K562 (cell line): ENCODE data around the gene DDAH2. TPM values are rescaled to one million over a fixed set of nuclear protein-coding genes. Genes with fewer than 3 reads are reported as not detected.
A peak's percentile ranks its signal among the peaks of the same experiment; 100 is the strongest.

ENCODE experiments used
- COPS2 ChIP-seq: fragments of 450-650 bp; conservative IDR thresholded peaks from 2 replicates; pipeline ENCODE4 v1.6.1; 2016; ENCODE audit warnings: mild to moderate bottlenecking, moderate library complexity
- HDAC1 ChIP-seq, 2 experiments: fragments of 450-650 bp; IDR thresholded peaks; 2 replicates each; pipeline ENCODE4 v1.6.1; 2016 to 2017; ENCODE audit warnings: inconsistent platforms in 1 of 2, mild to moderate bottlenecking in 1 of 2, moderate library complexity in 1 of 2
- HNRNPUL1 ChIP-seq: fragments of 200-400 bp; formaldehyde crosslinking; IDR thresholded peaks from 2 replicates; pipeline ENCODE4 v1.6.1; 2017; ENCODE audit warnings: low read length
- PCBP1 ChIP-seq: fragments of 200-400 bp; formaldehyde crosslinking; IDR thresholded peaks from 2 replicates; pipeline ENCODE4 v1.6.1; 2018; ENCODE audit warnings: mild to moderate bottlenecking, low read depth, low read length; ENCODE audit not compliant: poor library complexity, severe bottlenecking
- PHF20 ChIP-seq: fragments of 450-650 bp; IDR thresholded peaks from 2 replicates; pipeline ENCODE4 v1.6.1; 2018; ENCODE audit not compliant: partially characterized antibody
- POLR2A ChIP-seq: fragments of 450-650 bp; conservative IDR thresholded peaks from 2 replicates; pipeline ENCODE4 v1.6.1; 2016
- RBM22 ChIP-seq: fragments of 200-400 bp; formaldehyde crosslinking; IDR thresholded peaks from 2 replicates; pipeline ENCODE4 v1.6.1; 2018; ENCODE audit warnings: low read length, low read depth; ENCODE audit not compliant: poor library complexity, severe bottlenecking
- SIN3B ChIP-seq: fragments of 450-650 bp; IDR thresholded peaks from 2 replicates; pipeline ENCODE4 v1.6.1; 2017; ENCODE audit warnings: low read depth, mild to moderate bottlenecking, moderate library complexity
- SMAD3 ChIP-seq: fragments of 450-650 bp; formaldehyde crosslinking; conservative IDR thresholded peaks from 2 replicates; pipeline ENCODE4 v1.4.0; 2020; ENCODE audit warnings: mild to moderate bottlenecking
- TAL1 ChIP-seq: fragments of 450-650 bp; IDR thresholded peaks from 2 replicates; pipeline ENCODE4 v1.6.1; 2016; ENCODE audit warnings: mild to moderate bottlenecking
- TCF3 ChIP-seq: sonication (generic); formaldehyde crosslinking; IDR thresholded peaks from 2 replicates; pipeline ENCODE4 v1.4.0; 2020; ENCODE audit warnings: mild to moderate bottlenecking, missing genetic modification reagents
- TFAM ChIP-seq: fragments of 250-450 bp; sonication (Bioruptor Pico); conservative IDR thresholded peaks from 2 replicates; pipeline ENCODE4 v1.5.0; 2021; ENCODE audit warnings: mild to moderate bottlenecking, moderate library complexity
- ZNF184 ChIP-seq: sonication (generic); formaldehyde crosslinking; IDR thresholded peaks from 2 replicates; pipeline ENCODE4 v1.5.0; 2020; ENCODE audit warnings: missing genetic modification reagents
- ZNF3 ChIP-seq: fragments of 250-450 bp; sonication (Bioruptor Pico); IDR thresholded peaks from 2 replicates; pipeline ENCODE4 v1.5.0; 2021; ENCODE audit warnings: mild to moderate bottlenecking, moderate library complexity
- ZNF408 ChIP-seq: fragments of 250-450 bp; sonication (Bioruptor Pico); IDR thresholded peaks from 2 replicates; pipeline ENCODE4 v1.4.0; 2020; ENCODE audit warnings: low read depth, mild to moderate bottlenecking, moderate library complexity
- ZNF511 ChIP-seq: sonication (generic); formaldehyde crosslinking; IDR thresholded peaks from 2 replicates; pipeline ENCODE4 v1.8.0; 2022; ENCODE audit warnings: mild to moderate bottlenecking, missing genetic modification reagents
- ZNF75A ChIP-seq: fragments of 450-650 bp; formaldehyde crosslinking; IDR thresholded peaks from 2 replicates; pipeline ENCODE4 v1.4.0; 2020; ENCODE audit warnings: mild to moderate bottlenecking
- ZNF764 ChIP-seq: fragments of 250-450 bp; sonication (Bioruptor Pico); IDR thresholded peaks from 2 replicates; pipeline ENCODE4 v1.4.0; 2020; ENCODE audit warnings: low read depth, mild to moderate bottlenecking, moderate library complexity
- polyA plus RNA-seq, 8 experiments: library from polyadenylated mRNA; depleted of rRNA in 4 of 8; stranded (reverse) in 5 of 8; unstranded in 3 of 8; fragments of >200 nt; fragmentation: Nextera tagmentation in 2 of 8; fragmentation: Illumina TruSeq in 1 of 8; extraction: Ambion mirVana in 2 of 8; extraction: Trizol in 1 of 8; gene quantifications; 2 replicates each; pipeline versions ENCODE4 v1.2.1 to v1.2.3, GENCODE V29; 2011 to 2014; ENCODE audit warnings: inconsistent platforms in 1 of 8, missing spikeins in 1 of 8
- total RNA-seq, 7 experiments: library from RNA; depleted of rRNA in 6 of 7; stranded (reverse); fragments of >200 nt in 6 of 7; fragmentation: Illumina TruSeq in 2 of 7; extraction: Trizol in 2 of 7; gene quantifications; 2 replicates each; pipeline versions ENCODE4 v1.2.1 to v1.2.3, GENCODE V29; 2011 to 2021; ENCODE audit warnings: low replicate concordance in 1 of 7
- TF ChIP-seq, protein P1 (sequence below): fragments of 450-650 bp; IDR thresholded peaks from 2 replicates; pipeline ENCODE4 v1.7.0; 2016; ENCODE audit warnings: borderline replicate concordance
- TF ChIP-seq, protein P2 (sequence below): fragments of 250-450 bp; sonication (Bioruptor Pico); IDR thresholded peaks from 2 replicates; pipeline ENCODE4 v1.4.0; 2020; ENCODE audit warnings: mild to moderate bottlenecking
- TF ChIP-seq, protein P3 (sequence below), 2 experiments: fragments of 200-800 bp in 1 of 2; sonication (Bioruptor generic) in 1 of 2; sonication (generic) in 1 of 2; formaldehyde crosslinking in 1 of 2; IDR thresholded peaks in 1 of 2; conservative IDR thresholded peaks in 1 of 2; 2 replicates each; pipeline versions ENCODE4 v1.5.0 to v1.6.1; 2016 to 2020; ENCODE audit warnings: missing compliant biosample characterization in 1 of 2, missing genetic modification characterization in 1 of 2, missing genetic modification reagents in 1 of 2
- TF ChIP-seq, protein P4 (sequence below): fragments of 250-450 bp; sonication (Bioruptor Pico); IDR thresholded peaks from 2 replicates; pipeline ENCODE4 v1.8.0; 2022; ENCODE audit warnings: inconsistent platforms

Gene DDAH2
- total and polyA plus RNA-seq, 9 of the 15 experiments (the other 6 are each of a cell fraction or from before 2014, with no cell fraction given) = 1.8 to 45.4 (median 21.4) TPM

- TF ChIP-seq, protein P1, sequence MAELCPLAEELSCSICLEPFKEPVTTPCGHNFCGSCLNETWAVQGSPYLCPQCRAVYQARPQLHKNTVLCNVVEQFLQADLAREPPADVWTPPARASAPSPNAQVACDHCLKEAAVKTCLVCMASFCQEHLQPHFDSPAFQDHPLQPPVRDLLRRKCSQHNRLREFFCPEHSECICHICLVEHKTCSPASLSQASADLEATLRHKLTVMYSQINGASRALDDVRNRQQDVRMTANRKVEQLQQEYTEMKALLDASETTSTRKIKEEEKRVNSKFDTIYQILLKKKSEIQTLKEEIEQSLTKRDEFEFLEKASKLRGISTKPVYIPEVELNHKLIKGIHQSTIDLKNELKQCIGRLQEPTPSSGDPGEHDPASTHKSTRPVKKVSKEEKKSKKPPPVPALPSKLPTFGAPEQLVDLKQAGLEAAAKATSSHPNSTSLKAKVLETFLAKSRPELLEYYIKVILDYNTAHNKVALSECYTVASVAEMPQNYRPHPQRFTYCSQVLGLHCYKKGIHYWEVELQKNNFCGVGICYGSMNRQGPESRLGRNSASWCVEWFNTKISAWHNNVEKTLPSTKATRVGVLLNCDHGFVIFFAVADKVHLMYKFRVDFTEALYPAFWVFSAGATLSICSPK = no peak; the same call in 1 of the 2 replicates
- no peak for TF ChIP-seq HNRNPUL1
- no peak for TF ChIP-seq ZNF764 (CRISPR knock-in tag)
- peak; percentile 69; the same call in 1 of the 2 replicates for TF ChIP-seq SMAD3 (CRISPR knock-in tag)
- TF ChIP-seq TFAM (CRISPR knock-in tag) = no peak
- TF ChIP-seq, protein P2, sequence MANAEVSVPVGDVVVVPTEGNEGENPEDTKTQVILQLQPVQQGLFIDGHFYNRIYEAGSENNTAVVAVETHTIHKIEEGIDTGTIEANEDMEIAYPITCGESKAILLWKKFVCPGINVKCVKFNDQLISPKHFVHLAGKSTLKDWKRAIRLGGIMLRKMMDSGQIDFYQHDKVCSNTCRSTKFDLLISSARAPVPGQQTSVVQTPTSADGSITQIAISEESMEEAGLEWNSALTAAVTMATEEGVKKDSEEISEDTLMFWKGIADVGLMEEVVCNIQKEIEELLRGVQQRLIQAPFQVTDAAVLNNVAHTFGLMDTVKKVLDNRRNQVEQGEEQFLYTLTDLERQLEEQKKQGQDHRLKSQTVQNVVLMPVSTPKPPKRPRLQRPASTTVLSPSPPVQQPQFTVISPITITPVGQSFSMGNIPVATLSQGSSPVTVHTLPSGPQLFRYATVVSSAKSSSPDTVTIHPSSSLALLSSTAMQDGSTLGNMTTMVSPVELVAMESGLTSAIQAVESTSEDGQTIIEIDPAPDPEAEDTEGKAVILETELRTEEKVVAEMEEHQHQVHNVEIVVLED (CRISPR knock-in tag) = 0 out of 2 replicates have a peak, but pooled peaks have one; percentile 42
- TF ChIP-seq PHF20 = no peak
- no peak for TF ChIP-seq ZNF184 (CRISPR knock-in tag)
- TF ChIP-seq SIN3B = no peak
- peak; percentile 84; the same call in 1 of the 2 replicates for TF ChIP-seq POLR2A
- no peak for TF ChIP-seq ZNF408 (CRISPR knock-in tag)
- TF ChIP-seq HDAC1 (IDR thresholded peaks at IDR 0.05) = peak in 1 of 2 experiments; percentile 96; a peak in 2 of 4 replicates
- TF ChIP-seq COPS2 = no peak
- peak; percentile 96 for TF ChIP-seq PCBP1
- TF ChIP-seq ZNF3 (CRISPR knock-in tag) = no peak
- peak; percentile 40; the same call in 1 of the 2 replicates for TF ChIP-seq TAL1
- peak; percentile 63; the same call in 1 of the 2 replicates for TF ChIP-seq ZNF75A (CRISPR knock-in tag)
- TF ChIP-seq, protein P3, sequence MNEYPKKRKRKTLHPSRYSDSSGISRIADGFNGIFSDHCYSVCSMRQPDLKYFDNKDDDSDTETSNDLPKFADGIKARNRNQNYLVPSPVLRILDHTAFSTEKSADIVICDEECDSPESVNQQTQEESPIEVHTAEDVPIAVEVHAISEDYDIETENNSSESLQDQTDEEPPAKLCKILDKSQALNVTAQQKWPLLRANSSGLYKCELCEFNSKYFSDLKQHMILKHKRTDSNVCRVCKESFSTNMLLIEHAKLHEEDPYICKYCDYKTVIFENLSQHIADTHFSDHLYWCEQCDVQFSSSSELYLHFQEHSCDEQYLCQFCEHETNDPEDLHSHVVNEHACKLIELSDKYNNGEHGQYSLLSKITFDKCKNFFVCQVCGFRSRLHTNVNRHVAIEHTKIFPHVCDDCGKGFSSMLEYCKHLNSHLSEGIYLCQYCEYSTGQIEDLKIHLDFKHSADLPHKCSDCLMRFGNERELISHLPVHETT (CRISPR knock-in tag; conservative IDR thresholded peaks at IDR 0.05 in 1 of 2, IDR thresholded peaks at IDR 0.05 in 1 of 2) = peak in 1 of 2 experiments; percentile 88; a peak in 2 of 4 replicates
- TF ChIP-seq RBM22 = peak; percentile 70
- peak; percentile 72 for TF ChIP-seq TCF3
- TF ChIP-seq, protein P4, sequence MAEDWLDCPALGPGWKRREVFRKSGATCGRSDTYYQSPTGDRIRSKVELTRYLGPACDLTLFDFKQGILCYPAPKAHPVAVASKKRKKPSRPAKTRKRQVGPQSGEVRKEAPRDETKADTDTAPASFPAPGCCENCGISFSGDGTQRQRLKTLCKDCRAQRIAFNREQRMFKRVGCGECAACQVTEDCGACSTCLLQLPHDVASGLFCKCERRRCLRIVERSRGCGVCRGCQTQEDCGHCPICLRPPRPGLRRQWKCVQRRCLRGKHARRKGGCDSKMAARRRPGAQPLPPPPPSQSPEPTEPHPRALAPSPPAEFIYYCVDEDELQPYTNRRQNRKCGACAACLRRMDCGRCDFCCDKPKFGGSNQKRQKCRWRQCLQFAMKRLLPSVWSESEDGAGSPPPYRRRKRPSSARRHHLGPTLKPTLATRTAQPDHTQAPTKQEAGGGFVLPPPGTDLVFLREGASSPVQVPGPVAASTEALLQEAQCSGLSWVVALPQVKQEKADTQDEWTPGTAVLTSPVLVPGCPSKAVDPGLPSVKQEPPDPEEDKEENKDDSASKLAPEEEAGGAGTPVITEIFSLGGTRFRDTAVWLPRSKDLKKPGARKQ (CRISPR knock-in tag) = no peak
- TF ChIP-seq ZNF511 (CRISPR knock-in tag) = peak; percentile 93
Measured at GRCh38 chr6:31776989-31777666, 48.0 kb upstream of the DDAH2 start, which contains the start of gene VWA7 (continued).
